HG02798 (cell line): Measurements from ENCODE around the gene ZMIZ2.
"Not testable (repeated sequence)": the region's sequence is repeated elsewhere in the genome, so short reads cannot be mapped to it uniquely, and the experiment has no call there.

ENCODE experiments used
- ATAC-seq: cut with Tn5 transposase; IDR thresholded peaks from one replicate; pipeline ENCODE4 v1.9.1; 2021; ENCODE audit warnings: mild to moderate bottlenecking; ENCODE audit not compliant: unreplicated experiment, poor library complexity

Gene ZMIZ2

GRCh38 chr7:44768628-44769371, 20.2 kb downstream of the ZMIZ2 start:
- ATAC-seq: no peak

DNA sequence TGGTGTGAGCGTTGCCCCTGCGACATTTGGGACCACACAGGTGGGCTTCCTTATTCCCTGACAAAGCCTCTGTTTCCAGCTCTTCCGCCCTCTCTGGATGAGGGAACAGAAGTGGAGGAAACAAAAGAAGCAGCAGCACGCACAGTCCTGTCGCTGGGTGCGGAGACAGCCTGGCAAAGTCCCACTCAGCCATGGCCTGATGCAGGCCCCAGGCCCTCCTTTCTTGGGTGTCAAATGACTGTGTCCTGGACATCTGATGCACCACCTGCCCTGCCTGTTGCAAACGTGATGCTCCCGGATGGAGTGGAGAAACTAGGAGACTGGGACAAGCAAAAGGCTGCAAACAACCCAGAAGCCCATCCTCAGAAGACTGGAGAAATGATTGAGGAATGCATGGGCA, 20.7 kb downstream of the ZMIZ2 start:
- no peak for ATAC-seq

GRCh38 chr7:44769776-44770294, 21.2 kb downstream of the ZMIZ2 start:
- ATAC-seq: peak; percentile 78

DNA sequence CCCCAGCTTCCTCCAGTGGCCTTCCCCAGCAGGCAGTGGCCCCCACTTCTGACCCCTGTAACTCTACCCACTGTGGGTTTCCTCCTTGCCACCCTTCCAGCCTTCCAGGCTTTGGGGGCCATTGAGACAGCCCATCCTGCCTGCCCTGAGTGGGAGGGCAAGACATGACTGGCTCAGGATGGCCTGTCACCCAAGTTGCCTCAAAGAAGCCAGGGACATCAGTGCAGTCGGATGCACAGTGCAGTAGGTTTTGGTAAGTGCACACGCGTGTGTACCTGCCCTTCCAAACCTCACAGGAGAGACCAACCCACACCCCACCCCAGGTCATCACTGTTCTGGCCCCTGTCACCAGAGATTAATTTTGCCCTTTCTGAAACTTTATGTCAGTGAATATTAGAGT, 22.7 kb downstream of the ZMIZ2 start:
- ATAC-seq: no peak

- ATAC-seq: no peak
Measured at GRCh38 chr7:44772440-44772839, 23.8 kb downstream of the ZMIZ2 start.

DNA sequence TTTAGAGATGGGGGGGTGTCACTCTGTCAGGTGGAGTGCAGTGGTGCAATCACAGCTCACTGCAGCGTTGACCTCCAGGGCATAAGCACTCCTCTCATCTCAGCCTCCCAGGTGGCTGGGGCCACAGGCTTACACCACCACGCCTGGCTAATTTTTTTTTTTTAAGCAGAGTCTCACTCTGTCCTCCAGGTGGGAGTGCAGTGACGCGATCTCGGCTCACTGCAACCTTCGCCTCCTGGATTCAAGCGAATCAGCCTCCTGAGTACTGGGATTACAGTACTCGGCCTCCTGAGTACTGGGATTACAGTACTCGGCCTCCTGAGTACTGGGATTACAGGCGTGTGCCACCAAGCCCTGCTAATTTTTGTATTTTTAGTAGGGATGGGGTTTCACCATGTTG, 24.2 kb downstream of the ZMIZ2 start:
- ATAC-seq: no peak

DNA sequence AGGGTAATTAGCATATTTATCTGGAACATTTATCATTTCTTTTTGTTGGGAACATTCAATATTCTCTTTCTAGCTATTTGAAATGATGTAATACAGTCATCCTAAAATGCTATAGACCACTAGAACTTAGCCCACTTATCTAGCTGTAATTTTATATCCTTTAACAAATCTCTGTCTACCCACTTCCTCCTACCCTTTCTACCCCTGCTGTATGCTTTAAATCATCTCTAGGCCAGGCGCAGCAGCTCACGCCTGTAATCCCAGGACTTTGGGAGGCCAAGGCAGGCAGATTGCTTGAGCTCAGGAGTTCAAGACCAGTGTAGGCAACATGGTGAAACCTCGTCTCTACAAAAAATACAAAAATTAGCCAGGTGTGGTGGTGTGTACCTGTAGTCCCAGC, 25.8 kb downstream of the ZMIZ2 start:
- not testable (repeated sequence) for ATAC-seq

GRCh38 chr7:44775383-44776107, 26.9 kb downstream of the ZMIZ2 start:
- ATAC-seq: no peak

DNA sequence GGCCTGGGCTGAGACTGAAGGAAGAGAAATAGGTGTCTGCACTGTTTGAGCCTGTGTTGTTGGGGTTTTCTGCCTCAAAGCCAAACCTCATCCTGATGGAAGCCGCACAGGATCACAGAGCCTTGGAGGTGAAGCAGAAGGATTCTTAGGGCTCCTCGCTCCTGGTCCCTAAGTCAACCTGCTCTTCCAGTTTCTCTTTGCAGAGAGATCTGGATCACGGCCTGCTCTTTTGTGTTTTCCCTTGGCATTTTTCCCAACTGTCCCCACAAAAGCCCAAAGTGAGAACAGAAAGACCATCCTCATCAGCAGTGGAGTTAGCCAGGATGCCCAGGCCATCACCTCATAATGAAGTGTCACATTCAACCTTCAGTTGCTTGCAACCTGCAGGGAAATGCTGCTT, 27.6 kb downstream of the ZMIZ2 start:
- no peak for ATAC-seq

DNA sequence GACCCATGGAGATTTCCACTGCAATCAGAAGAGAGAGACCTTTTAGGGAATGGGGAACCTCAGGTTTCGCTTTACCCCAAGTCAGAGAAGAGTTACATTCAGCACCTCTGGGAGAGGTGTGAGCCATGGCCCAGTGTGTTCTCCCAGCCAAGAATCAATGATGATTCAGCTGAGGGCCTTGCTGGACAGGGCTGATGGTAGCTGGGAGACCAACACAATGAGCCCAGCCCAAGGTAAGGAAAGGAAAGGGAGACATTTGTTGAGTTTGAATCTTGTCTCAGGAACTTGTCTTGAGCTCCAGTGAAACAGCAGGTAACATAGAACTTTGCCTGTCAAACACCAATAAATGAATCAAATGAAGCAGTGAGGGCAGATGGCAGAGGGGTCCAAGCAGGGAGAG, 33.8 kb downstream of the ZMIZ2 start:
- no peak for ATAC-seq

- ATAC-seq: no peak
Measured at GRCh38 chr7:44783407-44783806, 34.8 kb downstream of the ZMIZ2 start.

DNA sequence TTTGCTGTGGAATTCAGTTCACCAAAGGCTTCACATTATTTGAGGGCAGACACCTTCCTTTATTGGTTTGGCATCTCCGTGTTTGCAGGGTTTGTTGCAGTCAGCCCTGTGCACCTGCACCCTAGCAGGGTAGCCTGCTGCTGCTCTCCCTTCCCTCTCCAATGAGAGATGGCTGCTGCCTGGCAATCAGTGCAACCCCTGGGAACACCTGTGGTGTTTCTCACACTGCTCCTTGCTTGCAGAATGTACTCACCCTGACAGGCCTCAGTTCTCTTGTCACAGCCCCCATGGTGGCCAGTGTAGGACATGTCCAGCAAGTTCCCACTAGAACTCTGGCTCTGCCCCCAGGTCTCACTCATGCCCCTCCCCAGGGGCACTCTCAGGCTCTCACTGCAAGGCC, 35.7 kb downstream of the ZMIZ2 start:
- no peak for ATAC-seq

DNA sequence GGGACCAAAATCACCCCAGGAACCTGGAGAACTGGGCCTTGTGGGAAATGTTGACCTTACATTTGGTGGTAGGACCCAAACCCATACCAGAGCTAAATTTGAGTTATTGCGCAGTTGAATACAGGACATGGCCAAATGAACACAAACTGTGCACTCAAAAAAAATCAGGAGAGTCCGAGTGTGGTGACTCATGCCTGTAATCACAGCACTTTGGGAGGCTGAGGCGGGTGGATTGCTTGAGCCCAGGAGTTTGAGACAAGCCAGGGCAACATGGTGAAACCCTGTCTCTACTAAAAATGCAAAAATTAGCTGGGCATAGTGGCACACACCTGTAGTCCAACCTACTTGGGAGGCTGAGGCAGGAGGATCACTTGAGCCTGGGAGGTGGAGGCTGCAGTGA, 36.6 kb downstream of the ZMIZ2 start:
- not testable (repeated sequence) for ATAC-seq

DNA sequence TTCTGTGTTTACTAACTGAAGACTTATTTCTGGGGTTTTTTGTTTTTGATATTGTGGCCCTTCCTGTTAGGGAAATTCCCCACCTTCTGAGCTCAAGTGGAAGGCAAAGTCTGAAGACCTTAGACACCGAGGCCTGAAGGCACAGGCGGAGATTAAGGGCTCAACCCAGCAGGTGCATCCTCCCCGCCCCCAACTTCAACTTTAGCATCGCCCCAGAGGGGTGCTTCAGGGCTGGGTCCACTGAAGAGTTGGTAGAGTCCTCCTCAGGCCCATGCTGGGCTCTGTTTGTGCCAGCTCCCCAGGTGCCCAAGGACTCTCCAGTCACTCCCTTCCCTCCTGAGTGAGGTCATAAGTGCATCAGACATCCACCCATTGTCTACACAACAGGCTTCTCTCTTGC, 38.4 kb downstream of the ZMIZ2 start:
- no peak for ATAC-seq

DNA sequence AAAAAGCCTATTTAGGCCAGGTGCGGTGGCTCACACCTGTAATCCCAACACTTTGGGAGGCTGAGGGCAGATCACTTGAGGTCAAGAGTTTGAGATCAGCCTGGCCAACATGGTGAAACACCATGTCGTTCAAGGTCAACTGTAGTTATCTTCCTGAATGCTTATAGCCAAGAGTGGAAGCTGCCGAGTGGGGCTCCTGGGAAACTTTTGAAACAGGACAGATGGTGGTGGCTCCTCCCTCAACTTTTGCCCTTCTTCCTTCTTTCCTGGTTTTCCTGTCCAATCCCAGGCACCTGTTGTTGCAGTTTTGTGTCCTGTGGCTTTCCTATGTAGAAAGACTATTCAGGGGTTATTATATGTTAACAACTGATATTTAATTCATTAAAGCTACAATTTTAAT, 39.1 kb downstream of the ZMIZ2 start:
- no peak for ATAC-seq

GRCh38 chr7:44789990-44790389, 41.3 kb downstream of the ZMIZ2 start:
- no peak for ATAC-seq

GRCh38 chr7:44791278-44792219, 42.9 kb downstream of the ZMIZ2 start:
- no peak for ATAC-seq

- ATAC-seq: no peak
Measured at GRCh38 chr7:44793919-44794318, 45.3 kb downstream of the ZMIZ2 start.

DNA sequence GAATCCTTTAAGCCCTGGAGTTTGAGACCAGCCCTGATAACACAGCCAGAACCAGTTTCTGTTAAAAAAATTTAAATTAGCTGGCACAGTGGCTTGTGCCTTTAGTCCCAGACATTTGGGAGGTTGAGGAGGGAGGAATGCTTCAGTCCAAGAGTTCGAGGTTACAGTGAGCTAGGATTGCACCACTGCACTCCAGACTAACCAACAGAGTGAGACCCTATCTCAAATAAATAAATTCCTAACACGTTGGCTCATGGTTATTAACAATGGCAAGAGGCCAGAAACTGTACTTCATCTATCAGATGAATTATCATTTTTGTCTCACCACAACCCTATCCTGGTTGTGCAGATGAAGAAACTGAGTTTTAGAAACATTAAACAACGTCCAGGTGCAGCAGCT, 45.7 kb downstream of the ZMIZ2 start:
- ATAC-seq: no peak

GRCh38 chr7:44796034-44796503, 47.4 kb downstream of the ZMIZ2 start:
- peak; percentile 25 for ATAC-seq
